WTC11 (cell line): Measurements from ENCODE around the gene SCN4A. TPM values are rescaled to one million over a fixed set of nuclear protein-coding genes. Genes with fewer than 3 reads are reported as not detected.

ENCODE experiments used
- ATAC-seq: fragments of 200-7000 bp; cut with Tn5 transposase; 2 replicates; pipeline ENCODE4 v1.10.0; 2021; ENCODE audit warnings: mild to moderate bottlenecking, moderate library complexity
- CTCF ChIA-PET: fragments of 300-600 bp; sonication (Branson Sonifier 250); formaldehyde crosslinking; loops from one replicate; lab custom pipeline; 2021; ENCODE audit warnings: antibody characterized with exemption; lab: Charles Lee
- POLR2A ChIA-PET: fragments of 350-600 bp; sonication (Branson Sonifier 250); formaldehyde crosslinking; loops from one replicate; lab custom pipeline; 2021; ENCODE audit warnings: antibody characterized with exemption; lab: Charles Lee
- DNase-seq: peaks from one replicate; pipeline ENCODE4 v3.0.0; 2021; ENCODE audit warnings: low spot score
- H3K27ac Mint-ChIP-seq: 2 replicates; pipeline ENCODE4 v1.8.0; 2021; ENCODE audit warnings: mixed read lengths
- H3K27me3 Mint-ChIP-seq: 2 replicates; pipeline ENCODE4 v1.8.0; 2021; ENCODE audit warnings: low read depth, mild to moderate bottlenecking, moderate library complexity, mixed read lengths
- H3K36me3 Mint-ChIP-seq: 2 replicates; pipeline ENCODE4 v1.8.0; 2021; ENCODE audit warnings: mixed read lengths
- H3K4me1 Mint-ChIP-seq: 2 replicates; pipeline ENCODE4 v1.8.0; 2022; ENCODE audit warnings: mixed read lengths
- H3K4me3 Mint-ChIP-seq: 2 replicates; pipeline ENCODE4 v1.8.0; 2021; ENCODE audit warnings: mild to moderate bottlenecking, moderate library complexity, mixed read lengths
- H3K9me3 Mint-ChIP-seq: 2 replicates; pipeline ENCODE4 v1.8.0; 2021; ENCODE audit warnings: mixed read lengths
- AFF4 ChIP-seq: sonication (generic); formaldehyde crosslinking; IDR thresholded peaks from 2 replicates; pipeline ENCODE4 v1.8.1; 2023; ENCODE audit warnings: mild to moderate bottlenecking, missing genetic modification reagents, borderline replicate concordance
- ATF3 ChIP-seq: sonication (generic); formaldehyde crosslinking; conservative IDR thresholded peaks from 2 replicates; pipeline ENCODE4 v1.8.1; 2022; ENCODE audit warnings: mild to moderate bottlenecking, missing genetic modification reagents
- CBFB ChIP-seq: sonication (generic); formaldehyde crosslinking; IDR thresholded peaks from 2 replicates; pipeline ENCODE4 v1.8.1; 2022; ENCODE audit warnings: mild to moderate bottlenecking, low read depth, missing genetic modification reagents
- CREM ChIP-seq: sonication (generic); formaldehyde crosslinking; IDR thresholded peaks from 2 replicates; pipeline ENCODE4 v1.8.1; 2022; ENCODE audit warnings: mild to moderate bottlenecking, missing genetic modification reagents, moderate library complexity
- E2F5 ChIP-seq: sonication (generic); formaldehyde crosslinking; IDR thresholded peaks from 2 replicates; pipeline ENCODE4 v1.8.1; 2022; ENCODE audit warnings: mild to moderate bottlenecking, moderate library complexity, missing genetic modification reagents
- ESRRA ChIP-seq: sonication (generic); formaldehyde crosslinking; IDR thresholded peaks from 2 replicates; pipeline ENCODE4 v1.8.1; 2022; ENCODE audit warnings: mild to moderate bottlenecking, missing genetic modification reagents, borderline replicate concordance
- NR2C2 ChIP-seq: sonication (generic); formaldehyde crosslinking; IDR thresholded peaks from 2 replicates; pipeline ENCODE4 v1.8.0; 2022; ENCODE audit warnings: mild to moderate bottlenecking, missing genetic modification reagents
- OVOL2 ChIP-seq: fragments of 250-450 bp; sonication (Bioruptor Pico); IDR thresholded peaks from 2 replicates; pipeline ENCODE4 v1.9.0; 2021; ENCODE audit warnings: mild to moderate bottlenecking, borderline replicate concordance
- SMAD3 ChIP-seq: sonication (generic); formaldehyde crosslinking; IDR thresholded peaks from 2 replicates; pipeline ENCODE4 v1.8.0; 2022; ENCODE audit warnings: missing genetic modification reagents, mild to moderate bottlenecking, borderline replicate concordance
- SOX15 ChIP-seq: fragments of 250-450 bp; sonication (Bioruptor Pico); IDR thresholded peaks from 2 replicates; pipeline ENCODE4 v1.9.0; 2021; ENCODE audit warnings: mild to moderate bottlenecking
- SP1 ChIP-seq: sonication (generic); formaldehyde crosslinking; conservative IDR thresholded peaks from 2 replicates; pipeline ENCODE4 v1.8.1; 2022; ENCODE audit warnings: missing genetic modification reagents
- TCF7 ChIP-seq: sonication (generic); formaldehyde crosslinking; IDR thresholded peaks from 2 replicates; pipeline ENCODE4 v1.8.0; 2022; ENCODE audit warnings: mild to moderate bottlenecking, low read depth, missing genetic modification reagents, moderate library complexity
- TP53 ChIP-seq: sonication (generic); formaldehyde crosslinking; IDR thresholded peaks from 2 replicates; pipeline ENCODE4 v1.8.1; 2023; ENCODE audit warnings: mild to moderate bottlenecking, missing genetic modification reagents
- ZNF138 ChIP-seq: sonication (generic); formaldehyde crosslinking; conservative IDR thresholded peaks from 2 replicates; pipeline ENCODE4 v1.8.1; 2022; ENCODE audit warnings: mild to moderate bottlenecking, moderate library complexity, missing genetic modification reagents
- ZNF232 ChIP-seq: sonication (generic); formaldehyde crosslinking; IDR thresholded peaks from 2 replicates; pipeline ENCODE4 v1.8.0; 2022; ENCODE audit warnings: mild to moderate bottlenecking, missing genetic modification reagents
- ZNF317 ChIP-seq: sonication (generic); formaldehyde crosslinking; IDR thresholded peaks from 2 replicates; pipeline ENCODE4 v1.8.1; 2023; ENCODE audit warnings: low read depth, mild to moderate bottlenecking, moderate library complexity, missing genetic modification reagents, borderline replicate concordance
- ZNF671 ChIP-seq: fragments of 250-450 bp; sonication (Bioruptor Pico); IDR thresholded peaks from 2 replicates; pipeline ENCODE4 v1.8.0; 2021; ENCODE audit warnings: mild to moderate bottlenecking
- total RNA-seq: library from RNA; stranded (reverse); gene quantifications from 3 replicates; pipeline ENCODE4 v1.2.3, GENCODE V29; 2021
- TF ChIP-seq, protein P1 (sequence below): fragments of 250-450 bp; sonication (Bioruptor Pico); IDR thresholded peaks from 2 replicates; pipeline ENCODE4 v1.9.0; 2021; ENCODE audit warnings: moderate library complexity, mild to moderate bottlenecking, inconsistent platforms, borderline replicate concordance
- TF ChIP-seq, protein P2 (sequence below): sonication (generic); formaldehyde crosslinking; IDR thresholded peaks from 2 replicates; pipeline ENCODE4 v1.8.1; 2023; ENCODE audit warnings: mild to moderate bottlenecking, missing genetic modification reagents

SCN4A gene
- total RNA-seq, 1 experiment from 2014 or later = 5.8 TPM

DNA sequence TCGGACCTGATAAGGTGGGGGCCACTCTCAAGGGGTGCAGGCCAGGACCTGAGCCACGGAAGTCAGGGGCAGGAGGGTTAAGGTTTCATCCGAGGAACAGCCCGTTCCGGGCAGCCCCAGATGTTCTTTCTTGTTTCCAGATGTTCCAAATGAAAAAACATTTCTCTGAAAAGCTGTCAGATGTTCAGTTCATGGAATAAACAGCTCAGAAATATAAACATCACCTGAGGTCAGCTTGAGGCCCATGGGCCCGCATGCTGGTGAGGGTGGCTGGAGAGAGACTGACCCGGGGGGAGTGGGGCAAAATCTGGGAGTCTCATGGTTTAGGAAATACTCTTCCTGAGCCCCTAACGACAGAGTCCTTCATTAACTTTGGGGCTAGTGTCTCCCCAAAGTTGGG lies 39.1 kb downstream of the SCN4A start (continued):
- TF ChIP-seq AFF4 (CRISPR knock-in tag) = no peak
- TF ChIP-seq SMAD3 (CRISPR knock-in tag) = no peak
- no peak for TF ChIP-seq ZNF138 (CRISPR knock-in tag)
- no peak for TF ChIP-seq E2F5 (CRISPR knock-in tag)
- TF ChIP-seq, all 79 proteins: peak for 0

GRCh38 chr17:63932721-63933120 lies 40.0 kb downstream of the SCN4A start:
- Mint-ChIP-seq H3K27ac (no peak overlapping the region), H3K27me3 (no peaks in the 10 kb centered on the region; the same call in 1 of the 2 replicates), H3K9me3 (no peaks in the 10 kb centered on the region), H3K4me3 (no peak overlapping the region), H3K4me1 (peaks cover 22% of the 10 kb centered on the region), H3K36me3 (no peaks in the 10 kb centered on the region)
- DNase-seq (no peak), ATAC-seq (no peak)
- CTCF ChIA-PET = interaction anchor here (1.0 to 6.3 kb wide), 7 partner anchors 10 to 201 kb away, joined by 3 to 87 read pairs (median 5); partner anchors contain the start of gene GH1
- POLR2A ChIA-PET = interaction anchor here (0.8 kb wide), 1 partner anchor 14 kb away, joined by 3 read pairs; no protein-coding TSS in a partner anchor
- TF ChIP-seq AFF4 (CRISPR knock-in tag) (no peak), TCF7 (CRISPR knock-in tag) (no peak), OVOL2 (CRISPR knock-in tag) (no peak), CREM (CRISPR knock-in tag) (no peak), NR2C2 (no peak), ESRRA (no peak), ZNF671 (CRISPR knock-in tag) (no peak)
- TF ChIP-seq, protein P1, sequence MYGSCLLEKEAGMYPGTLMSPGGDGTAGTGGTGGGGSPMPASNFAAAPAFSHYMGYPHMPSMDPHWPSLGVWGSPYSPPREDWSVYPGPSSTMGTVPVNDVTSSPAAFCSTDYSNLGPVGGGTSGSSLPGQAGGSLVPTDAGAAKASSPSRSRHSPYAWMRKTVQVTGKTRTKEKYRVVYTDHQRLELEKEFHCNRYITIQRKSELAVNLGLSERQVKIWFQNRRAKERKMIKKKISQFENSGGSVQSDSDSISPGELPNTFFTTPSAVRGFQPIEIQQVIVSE (CRISPR knock-in tag) = no peak

GRCh38 chr17:63931981-63932561 lies 40.6 kb downstream of the SCN4A start, which contains the start of gene CD79B:
Gene CD79B (minus strand): TSS chr17:63932331. CDS start chr17:63932261, 70 bp downstream.
- peaks cover 18% of the 10 kb centered on the region for H3K4me1 Mint-ChIP-seq
- ChIA-PET POLR2A (interaction anchor here (0.8 kb wide), 1 partner anchor 15 kb away, joined by 3 read pairs; no protein-coding TSS in a partner anchor), CTCF (interaction anchor here (1.0 to 6.3 kb wide), 8 partner anchors 9 to 202 kb away, joined by 3 to 87 read pairs (median 10); partner anchors contain the start of genes CSHL1 and GH1)
- DNase-seq = no peak
- no peak within 1 kb of the TSS for H3K27ac Mint-ChIP-seq
- H3K27me3 Mint-ChIP-seq = no peaks in the 10 kb centered on the region; the same call in 1 of the 2 replicates
- no peak within 1 kb of the TSS for H3K4me3 Mint-ChIP-seq
- H3K9me3 Mint-ChIP-seq = no peaks in the 10 kb centered on the region
- no peak for ATAC-seq
- TF ChIP-seq ATF3 (no peak), SOX15 (CRISPR knock-in tag) (no peak), ZNF232 (CRISPR knock-in tag) (no peak), SP1 (no peak), TP53 (CRISPR knock-in tag) (no peak), CBFB (CRISPR knock-in tag) (no peak), ZNF317 (CRISPR knock-in tag) (no peak)
- TF ChIP-seq, protein P2, sequence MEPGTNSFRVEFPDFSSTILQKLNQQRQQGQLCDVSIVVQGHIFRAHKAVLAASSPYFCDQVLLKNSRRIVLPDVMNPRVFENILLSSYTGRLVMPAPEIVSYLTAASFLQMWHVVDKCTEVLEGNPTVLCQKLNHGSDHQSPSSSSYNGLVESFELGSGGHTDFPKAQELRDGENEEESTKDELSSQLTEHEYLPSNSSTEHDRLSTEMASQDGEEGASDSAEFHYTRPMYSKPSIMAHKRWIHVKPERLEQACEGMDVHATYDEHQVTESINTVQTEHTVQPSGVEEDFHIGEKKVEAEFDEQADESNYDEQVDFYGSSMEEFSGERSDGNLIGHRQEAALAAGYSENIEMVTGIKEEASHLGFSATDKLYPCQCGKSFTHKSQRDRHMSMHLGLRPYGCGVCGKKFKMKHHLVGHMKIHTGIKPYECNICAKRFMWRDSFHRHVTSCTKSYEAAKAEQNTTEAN = no peak
- H3K36me3 Mint-ChIP-seq = no peaks in the 10 kb centered on the region
